HG03108 (cell line): Measurements from ENCODE around the gene YPEL4.

ENCODE experiments used
- ATAC-seq: cut with Tn5 transposase; IDR thresholded peaks from one replicate; pipeline ENCODE4 v1.9.1; 2021; ENCODE audit warnings: moderate library complexity; ENCODE audit not compliant: unreplicated experiment

Gene YPEL4

DNA sequence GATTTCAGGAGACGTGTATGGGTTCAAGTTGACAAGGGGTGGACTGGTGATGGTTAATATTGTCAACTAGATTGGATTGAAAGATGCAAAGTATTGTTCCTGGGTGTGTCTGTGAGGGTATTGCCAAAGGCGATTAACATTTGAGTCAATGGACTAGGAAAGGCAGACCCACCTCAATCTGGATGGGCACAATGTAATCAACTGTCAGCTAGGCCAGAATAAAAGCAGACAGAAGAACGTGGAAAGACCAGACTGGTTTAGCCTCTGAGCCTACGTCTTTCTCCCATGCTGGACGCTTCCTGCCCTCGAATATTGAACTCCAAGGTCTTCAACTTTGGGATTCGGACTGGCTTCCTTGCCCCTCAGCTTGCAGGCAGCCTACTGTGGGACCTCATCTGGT, 1.7 kb upstream of the YPEL4 start:
- ATAC-seq: no peak

DNA sequence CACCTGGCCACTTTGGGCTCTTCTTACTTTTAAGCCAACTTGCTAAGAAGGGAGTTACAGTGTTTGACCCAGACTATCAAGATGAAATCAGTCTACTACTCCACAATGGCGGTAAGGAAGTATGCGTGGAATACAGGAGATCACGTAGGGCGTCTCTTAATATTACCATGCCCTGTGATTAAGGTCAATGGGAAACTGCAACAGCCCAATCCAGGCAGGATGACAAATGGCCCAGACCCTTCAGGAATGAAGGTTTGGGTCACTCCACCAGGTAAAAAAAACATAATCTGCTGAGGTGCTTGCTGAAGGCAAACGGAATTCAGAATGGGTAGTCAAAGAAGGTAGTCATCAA, 1.0 kb upstream of the YPEL4 start:
- no peak for ATAC-seq

DNA sequence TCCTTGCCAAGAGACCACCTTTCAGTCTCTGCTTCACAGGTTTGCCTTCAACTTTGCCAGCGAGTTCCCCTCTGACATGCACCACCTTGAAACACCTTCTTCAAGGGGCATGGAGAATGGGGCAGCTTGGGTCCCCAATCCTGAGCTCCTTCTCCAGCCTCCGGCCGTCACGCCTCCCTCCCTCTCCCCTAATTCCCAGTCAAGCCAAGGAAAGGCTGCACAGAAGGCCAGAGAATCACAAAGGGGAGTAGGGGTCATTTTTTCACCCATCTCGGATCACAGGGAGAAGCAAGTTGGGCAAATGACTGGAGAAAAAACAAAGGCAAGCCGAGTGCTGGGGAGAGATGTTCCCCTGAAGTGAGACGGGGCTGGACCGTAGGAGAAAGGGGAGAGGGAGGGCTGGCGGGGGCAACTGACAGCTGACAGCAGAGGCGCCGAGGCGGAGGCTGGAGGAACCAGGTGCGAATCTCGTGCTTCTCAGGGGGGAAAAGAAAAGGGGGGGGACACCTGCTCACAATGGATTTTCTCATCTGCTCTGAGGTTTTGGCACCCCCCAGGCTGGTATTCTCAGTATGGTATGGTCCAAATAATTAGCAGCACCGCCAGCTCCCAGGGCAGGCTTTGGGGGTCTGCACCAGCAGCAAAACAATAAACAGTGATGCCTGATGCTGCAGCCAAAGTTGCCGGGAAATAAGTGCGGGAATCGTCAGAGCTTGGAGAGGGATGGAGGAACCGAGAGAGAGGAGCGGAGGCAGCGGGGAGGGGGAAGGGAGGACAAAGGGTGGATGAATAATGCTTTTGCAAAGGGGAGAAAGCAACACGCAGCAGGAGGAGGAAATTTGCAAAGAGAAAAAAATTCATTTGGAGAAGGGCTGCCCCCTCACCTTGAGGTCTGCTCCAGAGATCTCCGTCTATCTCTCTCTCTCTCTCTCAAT, 644 bp downstream of the YPEL4 start:
- no peak for ATAC-seq

DNA sequence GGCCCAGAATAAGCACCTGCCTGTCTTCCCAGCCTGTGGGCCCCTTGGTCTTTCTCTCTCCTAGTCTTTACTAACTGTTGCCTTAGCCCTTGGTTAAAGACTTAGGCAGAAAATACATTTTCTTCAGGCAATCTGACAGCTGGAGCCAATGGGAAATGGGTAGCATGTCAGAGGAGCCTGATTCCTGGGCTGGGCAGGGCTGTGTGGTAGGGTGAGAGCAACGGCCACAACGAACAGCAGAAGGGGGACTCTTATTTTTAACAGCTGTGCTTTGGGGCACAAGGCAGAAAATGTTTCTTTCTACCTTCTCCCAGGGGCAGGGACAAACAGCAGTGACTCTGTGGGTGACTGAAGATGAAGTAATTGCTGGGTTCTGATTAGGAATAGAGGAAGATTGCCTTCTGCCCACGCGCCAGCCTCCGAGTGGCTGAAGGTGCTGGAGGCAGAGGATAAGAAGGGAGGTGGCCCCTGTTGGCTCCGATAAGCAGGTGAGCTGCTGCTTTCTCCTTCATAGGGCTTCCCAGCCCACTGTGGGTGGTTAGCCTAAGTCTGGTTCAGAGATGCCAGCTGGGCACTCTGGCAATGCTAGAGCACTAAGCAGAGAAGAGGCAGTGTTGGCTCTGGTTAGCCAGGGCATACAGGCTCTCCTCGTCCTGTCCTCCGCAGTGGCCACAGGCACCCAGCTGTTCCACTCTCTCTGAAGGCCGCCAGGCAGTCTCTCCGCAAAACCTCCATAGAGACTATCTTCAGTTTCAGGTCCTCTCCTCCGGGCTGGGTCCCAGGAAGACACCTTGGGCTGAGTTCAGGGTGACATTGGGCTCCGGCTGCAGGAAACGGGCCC, 1.5 kb downstream of the YPEL4 start:
- no peak for ATAC-seq

DNA sequence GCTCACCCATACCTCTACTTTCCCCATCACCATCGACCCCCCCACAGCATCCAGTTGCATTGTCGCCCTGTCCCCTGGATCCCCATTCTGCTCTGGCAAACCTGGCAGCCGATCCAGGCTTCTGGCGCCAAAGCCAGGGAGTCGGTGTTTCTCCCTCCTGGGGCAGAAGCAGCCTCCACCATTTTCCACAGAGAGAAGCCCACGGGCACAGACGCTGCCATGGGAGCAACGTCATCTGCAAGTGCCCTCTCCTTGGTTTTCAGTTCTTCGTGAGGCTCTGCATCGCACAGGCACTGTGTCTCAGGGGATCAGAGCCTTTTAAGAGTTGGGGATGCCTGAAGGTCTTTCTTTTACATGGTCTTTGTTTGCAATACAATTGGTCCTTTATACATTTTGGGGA, 2.3 kb downstream of the YPEL4 start:
- no peak for ATAC-seq

DNA sequence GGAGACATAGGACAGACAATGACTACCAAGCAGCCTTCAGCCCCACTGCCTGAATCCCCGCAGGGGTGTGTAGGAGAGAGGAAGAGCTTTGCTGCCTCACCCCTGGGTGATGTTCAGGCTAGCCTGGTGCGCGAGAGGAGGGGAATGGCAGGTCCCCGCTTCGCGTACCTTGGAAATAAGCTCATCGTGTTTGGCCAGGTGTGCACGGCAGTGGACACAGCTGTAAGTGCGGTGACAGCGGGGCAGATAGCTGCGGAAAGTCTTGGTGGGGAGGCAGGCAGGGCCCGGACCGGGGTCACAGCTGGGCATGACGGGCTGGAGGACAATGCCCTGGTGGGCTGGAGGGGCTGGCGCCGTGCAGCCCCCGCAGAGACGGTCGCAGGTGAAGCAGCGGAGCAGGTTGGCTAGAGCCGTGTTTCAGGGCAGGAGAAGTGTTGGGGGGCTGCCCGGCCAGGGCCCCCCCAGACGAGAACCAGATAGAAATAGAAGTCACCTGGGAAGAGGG, 2.9 kb downstream of the YPEL4 start:
- ATAC-seq: no peak

DNA sequence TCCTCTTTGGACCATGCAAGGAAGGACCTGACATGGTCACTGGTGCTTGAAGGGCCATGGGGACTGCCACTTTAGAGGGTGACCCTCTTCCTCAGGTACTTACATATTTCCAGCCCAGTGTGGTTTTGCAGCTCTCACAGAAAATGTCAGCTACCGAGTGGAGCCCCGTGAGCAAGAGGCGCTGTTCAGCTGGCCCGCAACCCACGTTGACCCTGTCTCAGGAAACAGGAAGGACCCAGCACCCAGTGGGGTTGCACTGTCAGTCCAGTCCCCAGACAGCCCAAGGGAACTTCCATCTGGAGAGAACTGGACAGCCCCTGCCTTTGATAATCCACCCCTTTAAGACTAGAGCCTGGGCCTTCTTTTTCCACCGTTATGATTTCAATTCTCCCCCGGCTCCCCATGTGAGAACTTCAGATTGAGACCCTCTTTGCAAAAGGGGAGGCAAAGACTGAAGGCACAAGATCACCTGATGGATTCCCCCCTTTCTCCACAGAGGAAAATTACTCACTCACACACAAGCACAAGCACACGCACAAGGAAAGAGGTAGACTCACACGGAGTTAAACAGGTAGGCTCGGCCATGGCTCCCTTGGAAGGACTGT, 3.4 kb downstream of the YPEL4 start:
- ATAC-seq: peak; percentile 41

DNA sequence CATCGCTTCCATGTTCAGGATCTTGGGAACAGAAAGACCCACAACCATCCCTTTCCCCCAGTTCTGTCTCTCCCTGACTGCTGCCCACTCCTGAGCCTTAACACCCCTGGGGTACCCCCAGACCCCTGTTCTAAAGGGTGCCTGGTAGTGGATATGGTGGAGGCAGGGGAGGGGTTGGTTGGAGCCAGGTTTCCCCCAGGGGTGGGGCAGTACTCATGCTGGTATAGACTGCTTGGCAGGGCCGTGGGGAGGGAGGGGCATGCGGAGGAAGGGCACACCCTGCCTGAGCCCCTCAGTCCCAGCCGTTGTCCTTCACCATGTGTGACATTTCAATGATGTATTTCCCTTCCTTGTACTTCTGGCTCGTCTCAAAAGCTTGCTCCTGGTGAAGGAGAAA, 4.0 kb downstream of the YPEL4 start:
- no peak for ATAC-seq

DNA sequence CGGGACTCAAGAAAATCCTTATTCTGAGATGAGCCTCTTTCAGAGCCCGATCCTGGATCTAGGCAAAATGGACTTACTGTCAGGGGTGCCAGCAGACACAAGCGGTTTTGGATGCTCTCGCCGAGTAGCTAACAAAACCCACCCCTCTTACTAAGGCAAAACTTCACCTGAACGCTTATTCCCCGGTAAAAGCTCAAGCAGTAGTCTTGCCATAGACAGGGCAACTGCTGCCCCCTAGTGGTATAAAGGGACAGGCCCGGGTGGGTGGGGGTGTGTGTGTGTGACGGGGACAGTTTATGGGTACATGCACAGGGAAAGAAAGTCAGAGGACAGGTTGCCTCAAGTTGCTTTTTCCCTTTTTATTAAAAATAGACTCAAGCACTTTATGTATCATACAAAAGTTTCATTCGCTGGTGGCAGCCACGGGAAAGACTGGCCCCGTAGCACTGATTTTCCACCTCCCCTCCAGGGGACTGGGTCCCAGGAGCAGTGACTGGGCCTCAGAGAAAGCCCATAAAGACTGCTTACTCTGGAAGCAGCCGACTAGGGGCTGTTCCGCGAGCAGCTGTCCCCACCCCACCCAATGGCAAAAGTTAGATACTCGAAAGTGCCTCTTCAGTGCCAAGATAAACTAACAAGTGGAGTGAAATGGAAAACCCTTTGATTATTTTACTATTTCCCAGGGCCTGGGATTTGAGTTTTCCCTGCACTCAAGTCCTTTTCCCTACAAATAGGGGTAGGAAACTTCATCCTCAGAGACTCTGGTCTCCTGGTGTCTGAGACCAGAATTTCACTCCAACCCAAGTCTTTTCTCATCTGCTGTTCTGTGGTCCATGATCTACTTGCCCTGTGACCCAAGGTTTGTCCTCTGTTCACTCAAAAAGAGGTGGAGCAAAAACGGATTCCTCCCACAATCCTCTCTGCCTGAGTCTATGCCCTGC, 4.7 kb downstream of the YPEL4 start:
- ATAC-seq: peak; percentile 41

DNA sequence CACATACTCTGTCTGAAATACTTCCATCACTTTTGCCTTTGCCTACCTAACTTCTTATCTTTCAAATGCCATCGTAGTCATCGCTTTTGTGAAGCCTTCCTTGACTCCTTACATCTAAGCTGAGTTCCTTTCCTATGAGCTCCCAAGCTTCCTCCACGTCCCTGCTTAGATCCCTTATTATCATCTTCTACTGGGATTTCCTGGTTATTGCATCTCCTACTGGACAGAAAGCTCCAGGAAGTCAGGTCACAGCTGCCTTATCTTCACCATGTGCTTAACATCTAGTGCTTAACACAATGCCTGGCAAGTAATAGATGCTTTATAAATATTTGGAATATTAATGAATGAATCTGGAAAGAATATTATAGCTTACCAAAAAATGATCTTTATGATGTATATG, 5.9 kb downstream of the YPEL4 start:
- ATAC-seq: no peak

DNA sequence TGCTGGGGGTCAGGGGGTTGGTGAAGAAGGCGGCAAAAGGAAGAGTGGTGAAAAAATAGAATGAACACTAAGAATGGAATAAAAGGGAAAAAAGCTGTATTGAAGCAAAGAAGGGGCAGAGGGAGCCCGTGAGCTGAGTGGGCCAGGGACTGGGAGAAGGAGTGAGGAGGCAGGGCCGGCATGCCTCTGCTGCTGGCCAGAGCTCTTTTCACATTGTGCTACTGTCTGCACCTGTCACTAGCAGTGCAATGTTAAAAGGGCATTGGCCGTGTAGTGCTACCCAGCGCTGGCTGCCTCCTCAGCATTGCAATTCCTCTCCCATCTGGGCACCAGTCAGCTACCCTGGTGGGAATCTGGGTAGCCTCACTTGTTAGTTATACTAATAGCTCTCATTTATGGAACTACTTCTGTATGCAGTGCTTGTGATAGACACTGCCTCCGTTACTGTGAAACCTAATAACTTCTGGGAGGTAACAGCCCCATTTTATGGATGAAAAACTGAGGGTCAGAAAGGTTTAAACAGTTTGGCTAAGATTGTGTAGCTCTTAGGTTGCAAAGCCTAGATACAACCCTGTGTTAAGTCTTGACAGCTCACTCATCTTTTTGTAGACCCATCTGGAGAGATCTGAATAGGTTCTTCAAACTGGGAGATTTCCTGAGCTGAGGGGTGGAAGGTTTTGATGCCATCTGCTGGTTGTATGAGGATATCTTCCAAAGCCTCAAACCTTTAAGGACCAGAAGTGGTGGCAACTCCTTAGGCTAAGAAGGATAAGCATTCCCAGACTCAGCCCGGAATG, 8.5 kb downstream of the YPEL4 start:
- peak; percentile 33 for ATAC-seq

DNA sequence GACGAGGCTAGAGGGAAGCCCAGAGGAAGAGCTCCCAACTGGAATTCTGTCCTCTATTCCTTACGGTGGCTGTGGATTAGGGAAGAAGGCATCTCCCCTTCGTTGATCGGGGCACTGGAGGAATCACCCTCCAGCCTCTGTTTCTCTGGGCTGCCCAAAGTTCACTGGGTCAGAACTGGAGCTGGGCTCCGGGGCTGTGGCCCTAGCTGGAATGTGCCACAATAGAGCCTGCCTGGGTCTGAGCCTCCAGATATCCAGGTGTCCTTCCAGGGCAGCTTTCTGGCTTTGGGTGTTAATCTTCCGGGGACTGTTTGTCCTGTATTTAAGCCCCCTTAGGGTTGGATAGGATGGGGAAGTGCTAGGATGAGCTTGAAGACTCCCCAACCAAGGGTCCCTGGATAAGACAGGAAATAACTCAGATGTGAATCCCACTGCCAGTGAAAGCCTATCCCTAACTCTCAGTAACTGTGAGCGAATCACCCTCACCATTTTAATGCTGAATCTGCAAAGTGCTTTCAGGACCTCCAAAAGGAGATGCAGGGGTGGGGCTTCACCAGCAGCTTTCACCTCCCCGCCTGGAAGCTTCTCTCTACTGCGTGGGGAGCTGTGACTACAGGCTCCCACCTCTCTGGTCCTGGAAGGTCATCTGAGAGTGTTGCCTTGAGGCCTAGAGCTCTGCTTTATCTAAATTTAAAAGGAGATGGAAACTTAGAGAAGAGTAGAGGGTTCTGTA, 9.5 kb downstream of the YPEL4 start:
- ATAC-seq: no peak

DNA sequence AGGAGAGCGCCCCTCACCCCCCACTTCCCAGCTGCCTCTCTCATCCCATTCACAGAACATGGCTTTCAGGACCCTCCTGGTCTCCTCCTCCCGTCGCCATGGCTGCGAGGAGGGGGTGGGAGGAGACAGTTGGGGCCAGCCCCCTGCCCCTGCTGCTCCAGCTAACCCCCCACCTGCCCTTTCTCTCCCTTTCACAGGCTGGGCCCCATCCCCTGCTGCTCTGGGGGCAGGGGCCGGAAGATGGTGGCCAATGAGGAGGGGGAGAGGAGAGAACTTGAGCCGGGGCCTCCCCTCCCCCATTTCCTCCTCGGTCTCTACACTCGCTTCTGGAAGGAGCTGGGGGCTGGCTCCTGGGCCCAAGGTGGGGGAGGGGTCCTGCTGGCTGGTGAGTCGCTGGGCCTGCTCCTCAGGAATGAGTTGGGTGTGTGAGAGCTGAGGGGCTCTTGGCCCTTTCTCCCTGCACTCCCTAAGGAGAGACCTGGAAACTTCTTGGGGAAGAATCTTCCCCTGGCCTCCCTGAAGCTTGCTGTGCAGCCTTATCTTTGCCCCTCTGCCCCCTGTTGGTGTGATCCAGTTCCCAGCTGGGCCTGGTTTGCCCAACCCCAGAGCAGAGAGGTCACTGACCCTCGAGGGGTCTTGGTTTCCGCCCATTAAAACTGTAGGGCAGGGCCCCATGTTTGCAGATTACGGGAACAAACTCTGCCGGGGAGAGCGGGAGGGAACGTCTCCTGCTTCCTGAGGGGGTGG, 10.2 kb downstream of the YPEL4 start:
- no peak for ATAC-seq

DNA sequence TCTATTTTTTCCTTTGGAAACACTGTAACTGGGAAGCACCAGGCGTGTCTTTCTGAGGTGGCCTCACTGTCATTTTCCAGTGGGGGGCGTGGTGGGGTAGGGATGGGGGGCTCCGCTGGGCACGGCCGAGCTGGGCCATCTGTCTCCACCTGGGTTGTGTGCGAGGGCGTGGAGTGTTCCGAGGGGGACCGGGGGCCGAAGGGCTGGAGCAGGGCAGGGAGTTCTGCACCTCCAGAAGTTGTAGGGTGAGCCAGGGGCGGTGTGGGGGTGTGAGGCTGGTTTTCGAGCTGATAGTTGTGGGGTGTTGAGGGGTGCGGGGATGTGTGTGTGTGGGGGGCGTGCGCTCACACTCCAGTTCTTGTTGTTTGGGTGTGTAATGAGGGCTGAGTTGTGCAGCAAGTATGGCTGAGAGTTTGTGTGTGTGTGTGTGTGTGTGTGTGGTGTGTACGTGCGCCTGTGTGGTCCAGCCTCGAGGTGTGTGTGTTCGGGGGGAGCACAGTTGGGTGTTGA, 10.8 kb downstream of the YPEL4 start:
- no peak for ATAC-seq

DNA sequence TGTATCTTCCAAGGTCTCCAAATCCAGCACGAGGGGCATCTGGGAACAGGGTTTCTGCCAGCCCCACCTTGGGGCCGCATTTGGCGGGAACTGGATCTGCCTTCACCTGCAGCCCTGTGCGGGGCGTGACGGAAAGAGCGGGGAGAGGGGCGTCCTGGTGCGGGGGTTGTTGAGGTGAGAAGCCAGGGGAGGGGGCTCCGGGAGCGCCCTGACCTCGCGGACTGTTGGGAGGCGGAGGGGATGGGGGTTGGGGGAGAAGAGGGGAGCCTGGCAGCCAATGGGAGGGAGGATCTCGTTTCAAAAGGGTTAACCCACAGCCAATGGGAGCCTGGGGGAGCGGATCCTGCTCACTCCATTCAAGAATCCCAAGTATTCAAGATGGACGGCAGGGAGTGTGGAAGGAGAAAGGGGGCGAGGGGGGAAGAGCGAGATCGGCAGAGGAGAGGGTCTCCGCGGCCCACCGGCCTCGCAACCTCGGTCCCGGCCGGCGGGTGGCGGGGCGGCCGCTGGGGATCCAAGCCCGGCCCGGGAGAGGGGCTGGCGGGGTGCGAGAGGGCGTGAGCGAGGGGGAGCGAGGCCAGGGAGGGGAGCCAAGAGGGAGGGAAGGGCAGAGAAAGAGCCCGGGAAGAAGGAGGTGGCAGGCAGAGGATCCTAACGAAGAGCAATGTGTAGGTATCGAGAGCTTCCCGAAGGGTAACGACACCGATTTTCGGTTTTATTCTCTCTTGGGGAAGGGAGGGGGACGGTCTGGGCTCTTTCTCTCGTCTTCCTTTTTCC, 11.5 kb downstream of the YPEL4 start:
- ATAC-seq: no peak

DNA sequence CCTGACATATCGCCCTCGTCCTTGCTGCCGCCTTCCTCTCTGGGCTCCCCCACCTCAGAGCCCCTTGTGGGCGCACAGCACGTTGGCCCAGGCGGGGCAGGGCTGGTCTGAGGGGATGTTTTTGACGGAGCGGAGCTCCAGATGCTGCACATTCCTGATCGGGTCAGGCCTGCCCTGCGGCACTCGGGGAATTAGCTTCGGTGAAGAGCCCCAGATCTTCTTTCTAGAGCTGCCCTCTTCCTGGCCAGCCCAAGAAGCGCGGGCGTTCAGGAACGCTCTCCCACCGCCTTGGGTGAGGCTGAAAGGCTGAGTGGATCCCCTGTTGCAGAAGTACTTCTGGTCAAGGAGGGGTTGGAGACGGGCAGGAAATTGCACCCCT, 12.1 kb downstream of the YPEL4 start:
- no peak for ATAC-seq

DNA sequence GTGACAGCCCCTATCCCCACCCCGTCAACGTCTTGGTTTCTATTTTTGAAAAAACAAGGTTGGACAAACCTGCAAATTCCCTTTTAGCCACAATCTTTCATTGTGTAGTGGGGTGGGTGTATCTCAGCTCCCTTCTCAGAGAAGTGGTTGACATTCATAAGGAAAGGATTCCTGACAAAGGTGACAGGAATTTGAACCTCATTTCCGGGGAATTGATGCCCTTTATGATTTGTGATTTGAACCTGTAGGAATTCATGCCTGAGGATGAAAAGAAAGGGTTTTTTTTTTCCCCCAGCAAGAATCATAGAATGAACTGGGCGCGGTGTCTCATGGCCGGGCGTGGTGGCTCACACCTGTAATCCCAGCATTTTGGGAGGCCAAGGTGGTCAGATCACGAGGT, 14.5 kb downstream of the YPEL4 start:
- no peak for ATAC-seq
